ENCODE measurements around the gene GRB2. TPM values are rescaled to one million over a fixed set of nuclear protein-coding genes. Genes with fewer than 3 reads are reported as not detected.

Gene GRB2
- total RNA-seq, 1 donor from 2014 or later, result 168 TPM

Other genes starting within 250 kb of the GRB2 start
- gene SUMO2, start 222.7 kb downstream of the GRB2 start, total RNA-seq, result 493 and 503 TPM in 2 replicates
- gene NUP85, start 200.0 kb downstream of the GRB2 start, total RNA-seq, result 97.3 and 99.6 TPM in 2 replicates
- gene GGA3, start 144.1 kb downstream of the GRB2 start, total RNA-seq, result 80.3 and 88.6 TPM in 2 replicates
- gene MRPS7, start 143.8 kb downstream of the GRB2 start, total RNA-seq, result 66.3 and 73.3 TPM in 2 replicates
- 36.3 and 39.2 TPM in 2 replicates for gene MIF4GD, start 134.4 kb downstream of the GRB2 start, total RNA-seq
- gene SLC25A19, start 116.2 kb downstream of the GRB2 start, total RNA-seq, result 48.4 and 52.7 TPM in 2 replicates
- gene TMEM94, start 51.0 kb upstream of the GRB2 start, total RNA-seq, result 82.3 and 85.7 TPM in 2 replicates
- gene CASKIN2, start 109.9 kb upstream of the GRB2 start, total RNA-seq, result 0.74 and 0.76 TPM in 2 replicates
- 65.2 and 65.9 TPM in 2 replicates for gene TSEN54, start 110.8 kb upstream of the GRB2 start, total RNA-seq
- gene LLGL2, start 120.0 kb upstream of the GRB2 start, total RNA-seq, result 19.4 and 21.6 TPM in 2 replicates
- 43.2 and 48.4 TPM in 2 replicates for gene MYO15B, start 182.1 kb upstream of the GRB2 start, total RNA-seq
- 0.54 and 0.83 TPM in 2 replicates for gene SMIM5, start 227.8 kb upstream of the GRB2 start, total RNA-seq

Data from T-helper 1 cell treated with Interleukin-12 subunit alpha and Interleukin-12 subunit beta and Interleukin-4 antibody, amounts not matched to agents 30 ng/mL and 1 ng/mL, for 36 hours (primary cell).